ENCODE data around the gene PLCH1.

PLCH1 gene, protein sequence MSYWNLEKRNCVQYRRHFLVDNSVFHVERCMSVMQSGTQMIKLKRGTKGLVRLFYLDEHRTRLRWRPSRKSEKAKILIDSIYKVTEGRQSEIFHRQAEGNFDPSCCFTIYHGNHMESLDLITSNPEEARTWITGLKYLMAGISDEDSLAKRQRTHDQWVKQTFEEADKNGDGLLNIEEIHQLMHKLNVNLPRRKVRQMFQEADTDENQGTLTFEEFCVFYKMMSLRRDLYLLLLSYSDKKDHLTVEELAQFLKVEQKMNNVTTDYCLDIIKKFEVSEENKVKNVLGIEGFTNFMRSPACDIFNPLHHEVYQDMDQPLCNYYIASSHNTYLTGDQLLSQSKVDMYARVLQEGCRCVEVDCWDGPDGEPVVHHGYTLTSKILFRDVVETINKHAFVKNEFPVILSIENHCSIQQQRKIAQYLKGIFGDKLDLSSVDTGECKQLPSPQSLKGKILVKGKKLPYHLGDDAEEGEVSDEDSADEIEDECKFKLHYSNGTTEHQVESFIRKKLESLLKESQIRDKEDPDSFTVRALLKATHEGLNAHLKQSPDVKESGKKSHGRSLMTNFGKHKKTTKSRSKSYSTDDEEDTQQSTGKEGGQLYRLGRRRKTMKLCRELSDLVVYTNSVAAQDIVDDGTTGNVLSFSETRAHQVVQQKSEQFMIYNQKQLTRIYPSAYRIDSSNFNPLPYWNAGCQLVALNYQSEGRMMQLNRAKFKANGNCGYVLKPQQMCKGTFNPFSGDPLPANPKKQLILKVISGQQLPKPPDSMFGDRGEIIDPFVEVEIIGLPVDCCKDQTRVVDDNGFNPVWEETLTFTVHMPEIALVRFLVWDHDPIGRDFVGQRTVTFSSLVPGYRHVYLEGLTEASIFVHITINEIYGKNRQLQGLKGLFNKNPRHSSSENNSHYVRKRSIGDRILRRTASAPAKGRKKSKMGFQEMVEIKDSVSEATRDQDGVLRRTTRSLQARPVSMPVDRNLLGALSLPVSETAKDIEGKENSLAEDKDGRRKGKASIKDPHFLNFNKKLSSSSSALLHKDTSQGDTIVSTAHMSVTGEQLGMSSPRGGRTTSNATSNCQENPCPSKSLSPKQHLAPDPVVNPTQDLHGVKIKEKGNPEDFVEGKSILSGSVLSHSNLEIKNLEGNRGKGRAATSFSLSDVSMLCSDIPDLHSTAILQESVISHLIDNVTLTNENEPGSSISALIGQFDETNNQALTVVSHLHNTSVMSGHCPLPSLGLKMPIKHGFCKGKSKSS (N-terminal part only)

DNA sequence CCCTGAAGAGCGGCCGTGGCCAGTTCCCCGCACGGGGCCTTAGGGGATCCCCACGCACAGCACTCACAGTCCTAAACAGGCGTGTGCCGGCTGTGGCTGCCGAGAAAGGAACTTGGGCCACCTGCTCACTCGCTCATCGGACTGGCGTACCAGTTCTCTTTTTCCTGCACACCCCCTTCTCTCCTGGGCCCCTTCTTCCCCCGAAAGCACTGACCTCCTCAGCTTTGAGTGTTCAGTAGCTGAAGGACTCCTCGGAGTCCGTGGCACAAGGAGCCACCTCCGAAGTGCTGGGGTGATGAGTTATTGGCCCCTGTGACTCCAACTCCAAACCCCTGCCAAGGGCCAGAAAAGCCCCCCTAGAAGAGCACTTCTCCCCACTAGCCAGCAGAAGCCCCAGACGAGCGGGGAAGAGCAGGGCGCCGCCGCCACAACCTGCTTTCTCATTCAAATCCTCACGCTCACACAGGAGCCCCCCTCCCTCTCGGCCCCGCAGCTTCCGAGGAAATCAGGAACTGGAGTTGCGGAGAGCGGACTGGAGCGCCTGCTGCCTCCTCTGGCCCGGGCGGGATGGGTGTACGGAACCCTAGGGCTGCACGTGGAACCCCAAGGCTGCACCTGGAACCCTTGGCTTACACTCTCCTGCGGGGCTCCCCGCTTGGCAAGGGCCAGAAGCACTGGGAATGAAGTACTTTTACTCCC lies at the start of gene PLCH1:
TSS of gene PLCH1 (minus strand) at position 446 of the 699 bp plus-strand sequence. CDS start 40,847 bp downstream, outside the sequence.
- DNase-seq (ENCODE audit: low spot score), result peak; percentile 91

DNA sequence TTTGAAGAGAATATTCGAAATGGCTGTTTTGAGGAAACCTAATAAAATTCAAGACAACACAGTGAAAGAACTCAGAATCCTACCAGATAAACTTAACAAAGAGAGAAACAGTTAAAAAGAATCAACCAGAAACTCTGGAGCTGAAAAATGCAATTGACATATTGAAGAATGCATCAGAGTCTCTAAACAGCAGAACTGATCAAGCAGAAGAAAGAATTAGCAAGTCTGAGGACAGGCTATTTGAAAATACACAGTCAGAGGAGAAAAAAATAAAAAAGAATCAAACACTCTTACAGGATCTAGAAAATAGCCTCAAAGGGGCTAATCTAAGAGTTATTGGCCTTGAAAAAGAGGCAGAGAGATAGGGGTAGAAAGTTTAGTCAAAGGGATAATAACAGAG lies 47.7 kb upstream of the PLCH1 start:
- DNase-seq (ENCODE audit: low spot score), result no peak

DNA sequence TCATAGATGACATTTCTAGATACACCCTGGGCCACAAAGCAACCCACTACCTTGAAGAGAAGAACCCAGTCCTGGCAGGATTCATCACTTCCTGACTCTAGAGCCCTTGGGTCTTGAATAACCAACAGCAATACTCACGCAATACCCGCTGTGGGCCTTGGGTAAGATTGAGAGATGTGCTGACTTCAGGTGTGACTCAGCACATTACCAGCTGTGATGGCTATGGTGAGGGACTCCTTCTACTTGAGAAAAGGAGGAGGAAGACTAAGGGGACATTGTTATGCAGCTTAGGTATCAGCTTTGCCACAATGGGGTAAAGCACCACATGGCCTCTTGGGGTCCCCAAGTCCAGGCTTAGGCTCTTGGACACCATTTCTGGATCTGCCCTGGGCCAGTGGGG lies 46.3 kb upstream of the PLCH1 start:
- no peak for DNase-seq (ENCODE audit: low spot score)

DNA sequence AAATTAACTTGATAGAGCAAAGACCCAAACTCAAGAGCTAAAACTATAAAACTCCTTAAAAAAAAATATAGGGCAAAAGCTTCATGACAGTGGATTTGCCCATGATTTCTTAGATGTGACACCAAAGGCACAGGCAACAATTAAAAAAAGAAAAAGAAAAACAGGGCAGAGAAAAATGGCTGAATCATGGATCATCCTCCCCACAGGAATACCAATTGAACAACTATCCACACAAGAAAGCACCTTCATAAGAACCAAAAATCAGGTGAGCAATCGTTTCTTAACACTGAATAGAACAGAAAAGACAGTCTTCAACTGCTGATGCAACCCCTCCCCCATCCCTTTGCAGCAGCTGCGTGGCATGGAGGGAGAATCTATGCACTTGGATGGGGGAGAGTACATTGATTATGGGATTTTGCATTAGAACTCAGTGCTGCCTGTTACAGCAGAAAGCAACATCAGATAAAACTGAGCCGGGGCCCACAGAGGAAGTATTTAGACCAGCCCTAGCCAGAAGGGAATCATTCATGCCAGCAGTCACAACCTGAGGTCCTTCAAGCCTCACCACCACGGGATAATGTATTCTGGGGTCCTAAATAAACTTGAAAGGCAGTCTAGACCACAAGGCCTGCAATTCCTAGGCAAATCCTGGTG lies 45.5 kb upstream of the PLCH1 start:
- DNase-seq (ENCODE audit: low spot score), result no peak

DNA sequence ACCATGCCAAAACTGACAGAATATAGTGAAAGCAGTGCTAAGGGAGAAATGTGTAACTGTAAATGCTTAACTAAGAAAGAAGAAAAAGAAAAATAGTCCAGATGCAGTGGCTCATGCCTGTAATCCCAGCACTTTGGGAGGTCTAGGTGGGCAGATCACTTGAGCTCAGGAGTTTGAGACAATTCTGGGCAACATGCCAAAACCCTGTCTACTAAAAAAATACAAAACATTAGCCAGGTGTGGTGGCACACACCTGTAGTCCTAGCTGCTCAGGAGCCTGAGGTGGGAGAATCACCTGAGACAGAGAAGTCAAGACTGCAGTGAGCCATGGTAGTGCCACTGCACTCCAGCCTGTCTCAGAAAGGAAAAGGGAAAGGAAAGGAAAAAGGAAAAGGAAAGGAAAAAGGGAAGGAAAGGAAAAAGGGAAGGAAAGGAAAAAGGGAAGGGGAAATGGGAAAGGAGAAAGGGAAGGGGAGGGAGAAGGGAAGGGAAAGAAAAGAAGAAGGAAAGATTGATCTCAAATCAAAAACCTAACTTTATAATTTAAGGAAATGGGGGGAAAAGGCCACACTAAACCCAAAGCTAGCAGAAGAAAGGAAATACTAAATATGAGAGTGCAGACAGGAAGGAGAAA lies 40.9 kb upstream of the PLCH1 start:
- no peak for DNase-seq (ENCODE audit: low spot score)

DNA sequence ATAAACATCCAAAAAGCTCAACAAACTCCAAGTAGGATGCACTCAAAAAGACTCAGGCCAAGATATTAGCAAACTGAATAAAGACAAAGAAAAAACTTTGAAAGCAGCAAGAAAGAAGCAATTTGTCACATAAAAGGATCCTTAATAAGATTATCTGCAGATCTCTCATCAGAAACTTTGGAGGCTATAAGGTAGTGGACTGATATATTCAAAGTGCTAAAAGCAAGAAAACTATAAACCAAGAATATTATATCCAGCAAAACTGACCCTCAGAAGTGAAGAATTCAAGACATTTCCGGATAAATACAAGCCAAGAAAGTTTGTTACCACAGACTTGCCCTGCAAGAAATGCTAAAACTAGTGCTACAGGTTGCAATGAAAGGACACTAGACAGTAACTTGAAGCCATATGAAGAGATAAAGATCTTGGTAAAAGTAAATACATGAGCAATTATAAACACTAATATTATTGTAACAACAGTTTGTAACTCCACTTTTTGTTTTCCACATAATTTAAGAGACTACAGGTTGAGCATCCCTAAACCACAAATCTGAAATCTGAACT lies 37.6 kb upstream of the PLCH1 start:
- no peak for DNase-seq (ENCODE audit: low spot score)

DNA sequence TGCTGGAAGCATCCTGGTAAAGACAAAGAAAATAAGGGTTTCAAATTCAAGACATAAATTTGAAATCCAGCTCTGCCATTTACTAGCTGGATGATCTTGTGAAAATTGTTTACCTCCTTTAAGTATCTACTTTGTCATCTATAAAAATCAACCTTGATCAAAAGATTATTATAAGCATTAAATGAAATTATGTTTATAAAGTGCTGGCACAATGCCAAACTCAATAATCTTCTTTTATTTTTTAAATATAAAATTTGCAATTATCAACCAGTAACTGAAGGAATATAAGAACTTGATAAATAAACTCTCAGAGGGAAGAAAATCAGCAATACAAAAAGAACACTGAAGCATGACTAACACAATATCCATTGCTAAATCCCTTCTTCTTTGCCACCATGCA lies 35.4 kb upstream of the PLCH1 start:
- DNase-seq (ENCODE audit: low spot score), result no peak

DNA sequence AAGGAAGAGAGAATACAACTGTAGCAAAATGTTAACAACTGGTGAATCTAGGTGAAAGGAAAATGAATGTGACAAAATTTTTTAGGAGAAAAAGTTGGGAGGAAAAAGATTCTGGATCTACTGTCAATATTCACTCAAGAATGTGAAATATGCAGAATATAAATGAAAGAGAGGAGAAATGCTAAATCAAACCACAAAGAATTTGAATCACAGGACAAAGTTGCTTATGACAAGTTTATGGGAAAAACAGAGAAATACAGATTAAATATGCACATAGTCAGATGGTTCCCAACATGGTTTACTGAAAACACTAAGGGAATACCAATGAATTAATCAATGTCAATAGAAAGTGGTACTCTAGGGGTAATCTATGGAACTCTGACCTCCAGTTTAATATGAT lies 33.6 kb upstream of the PLCH1 start:
- DNase-seq (ENCODE audit: low spot score), result no peak

DNA sequence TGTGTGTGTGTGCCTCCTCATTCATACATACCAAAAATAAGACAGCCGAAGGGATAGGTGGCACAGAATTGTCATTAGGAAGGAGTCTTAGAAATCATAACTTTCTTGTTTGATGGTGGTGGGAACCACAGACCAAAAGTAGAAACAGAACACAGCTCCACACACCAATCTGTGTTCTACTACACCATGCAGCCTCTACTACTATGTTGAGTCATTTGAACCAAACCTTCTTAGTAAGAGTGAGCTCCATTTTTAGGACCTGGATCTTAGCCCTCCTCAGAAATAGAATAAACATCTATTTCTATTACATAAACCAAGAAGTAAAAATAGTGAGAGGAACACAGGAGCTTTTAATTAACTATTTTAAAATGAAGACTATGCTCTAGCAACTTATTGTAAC lies 27.9 kb upstream of the PLCH1 start:
- no peak for DNase-seq (ENCODE audit: low spot score)

DNA sequence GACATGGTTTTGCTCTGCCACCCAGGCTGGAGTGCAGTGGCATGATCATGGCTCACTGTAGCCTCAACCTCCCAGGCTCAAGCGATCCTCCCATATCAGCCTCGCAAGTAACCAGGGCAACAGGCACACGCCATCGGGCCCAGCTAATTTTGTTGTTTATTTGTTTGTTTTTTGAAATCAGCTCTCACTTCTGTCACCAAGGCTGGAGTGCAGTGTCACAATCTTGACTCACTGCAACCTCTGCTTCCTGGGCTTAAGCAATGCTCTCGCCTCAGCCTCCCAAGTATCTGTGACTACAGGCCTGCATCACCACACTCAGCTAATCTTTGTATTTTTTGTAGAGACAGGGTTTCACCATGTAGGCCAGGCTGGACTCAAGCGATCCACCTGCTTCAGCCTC lies 26.3 kb upstream of the PLCH1 start:
- no peak for DNase-seq (ENCODE audit: low spot score)

DNA sequence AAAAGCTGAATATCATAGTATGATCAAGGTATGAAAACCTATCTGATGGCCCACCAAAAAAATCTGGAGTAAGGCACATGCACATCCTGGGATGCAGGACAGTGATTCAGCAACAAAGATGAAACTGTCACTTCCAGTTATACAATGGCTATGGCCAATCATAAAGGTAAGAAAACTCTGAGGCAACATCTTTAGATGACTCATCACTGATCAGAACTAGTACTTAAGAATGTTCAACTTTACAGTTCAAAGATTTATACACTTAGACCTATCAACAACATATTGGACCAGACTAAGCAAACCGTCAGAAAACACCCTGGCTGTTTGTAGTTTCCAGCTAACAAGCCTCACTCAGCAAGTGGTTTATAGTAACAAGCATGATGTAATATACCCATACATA lies 21.3 kb upstream of the PLCH1 start:
- no peak for DNase-seq (ENCODE audit: low spot score)

DNA sequence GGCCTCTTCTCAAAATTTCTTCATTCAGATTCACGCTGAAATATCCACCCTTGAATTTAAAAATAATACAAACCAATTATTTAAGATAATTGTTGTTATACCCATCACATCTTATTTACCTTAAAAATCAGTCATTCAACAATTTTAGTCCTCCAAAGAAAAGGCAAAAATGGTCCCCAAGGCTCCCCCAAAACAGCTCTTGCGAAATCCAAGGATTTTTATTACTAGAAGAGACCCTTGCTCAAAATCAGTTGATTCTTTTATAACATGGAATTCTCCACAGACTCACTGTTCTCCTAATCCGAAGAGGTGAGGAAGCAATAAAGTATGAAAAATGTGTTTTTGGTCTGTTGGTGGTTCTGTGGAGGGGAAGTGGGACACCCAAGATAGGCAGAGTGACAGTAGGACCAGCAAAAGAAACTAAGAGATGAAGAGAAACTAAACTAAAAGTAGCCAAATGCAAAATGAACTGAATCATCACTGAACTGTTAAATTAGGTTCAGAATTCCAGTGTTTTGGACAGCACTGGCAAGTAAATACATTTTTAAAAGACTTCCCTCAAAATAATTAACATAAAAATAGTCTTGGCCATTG lies 19.1 kb upstream of the PLCH1 start:
- no peak for DNase-seq (ENCODE audit: low spot score)

DNA sequence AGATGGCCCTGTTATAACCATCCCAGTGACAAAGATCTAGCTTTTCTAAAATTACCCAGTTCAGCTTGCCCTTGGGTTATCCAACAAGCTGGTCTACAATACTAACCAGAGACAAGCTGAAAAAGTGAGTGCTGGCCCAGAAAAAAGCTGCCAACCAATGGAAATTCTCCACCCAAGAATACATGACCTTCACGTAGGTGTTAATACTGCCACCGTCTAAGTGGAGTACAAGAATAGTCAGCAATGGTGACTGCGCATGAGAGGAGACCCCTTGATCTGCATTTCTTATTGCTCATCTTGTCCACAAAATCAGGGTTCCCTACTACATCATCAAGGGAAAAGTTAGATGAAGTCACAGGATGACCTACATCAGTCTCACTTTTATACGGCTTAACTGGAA lies 15.8 kb upstream of the PLCH1 start:
- no peak for DNase-seq (ENCODE audit: low spot score)

DNA sequence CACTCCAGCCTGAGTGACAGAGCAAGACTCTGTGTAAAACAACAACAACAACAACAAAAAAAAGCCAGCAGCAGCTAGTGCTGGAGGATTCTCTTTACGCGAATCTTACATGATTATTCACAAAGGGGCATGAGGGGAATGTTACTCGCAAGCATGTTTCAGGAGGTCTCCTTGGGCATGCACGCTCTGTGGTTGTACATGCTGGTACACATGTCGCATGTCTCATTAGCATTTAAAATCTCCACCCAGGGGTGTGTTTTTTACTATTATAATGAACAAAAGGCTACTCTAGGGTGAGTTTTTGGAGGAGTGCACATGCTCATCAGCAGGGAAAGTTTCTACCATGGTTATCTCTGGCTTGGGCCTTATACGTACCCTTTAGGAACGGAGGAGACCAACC lies 12.7 kb upstream of the PLCH1 start:
- no peak for DNase-seq (ENCODE audit: low spot score)

DNA sequence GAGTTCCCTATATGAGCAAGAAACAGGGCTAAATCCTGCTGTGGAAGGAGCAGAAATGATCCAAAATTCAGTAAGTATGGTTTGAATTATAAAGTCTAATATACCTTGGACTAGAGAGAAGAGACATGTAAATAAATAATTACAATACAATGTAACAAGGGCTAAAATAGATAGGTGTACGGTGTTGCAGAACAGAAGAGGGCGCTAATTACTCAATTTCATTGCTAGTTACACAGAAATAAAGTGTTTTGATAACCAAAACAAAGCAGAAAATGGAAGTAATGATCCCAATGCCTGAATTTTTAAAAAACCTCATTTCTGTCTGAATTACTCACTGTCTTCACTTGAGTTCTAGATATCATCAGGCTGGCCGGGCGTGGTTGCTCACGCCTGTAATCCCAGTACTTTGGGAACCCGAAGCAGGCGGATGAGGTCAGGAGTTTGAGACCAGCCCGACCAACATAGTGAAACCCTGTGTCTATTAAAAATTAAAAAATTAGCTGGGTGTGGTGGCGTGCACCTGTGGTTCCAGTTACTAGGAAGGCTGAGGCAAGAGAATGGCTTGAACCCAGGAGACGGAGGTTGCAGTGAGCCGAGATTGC lies 8.3 kb upstream of the PLCH1 start:
- DNase-seq (ENCODE audit: low spot score), result no peak

DNA sequence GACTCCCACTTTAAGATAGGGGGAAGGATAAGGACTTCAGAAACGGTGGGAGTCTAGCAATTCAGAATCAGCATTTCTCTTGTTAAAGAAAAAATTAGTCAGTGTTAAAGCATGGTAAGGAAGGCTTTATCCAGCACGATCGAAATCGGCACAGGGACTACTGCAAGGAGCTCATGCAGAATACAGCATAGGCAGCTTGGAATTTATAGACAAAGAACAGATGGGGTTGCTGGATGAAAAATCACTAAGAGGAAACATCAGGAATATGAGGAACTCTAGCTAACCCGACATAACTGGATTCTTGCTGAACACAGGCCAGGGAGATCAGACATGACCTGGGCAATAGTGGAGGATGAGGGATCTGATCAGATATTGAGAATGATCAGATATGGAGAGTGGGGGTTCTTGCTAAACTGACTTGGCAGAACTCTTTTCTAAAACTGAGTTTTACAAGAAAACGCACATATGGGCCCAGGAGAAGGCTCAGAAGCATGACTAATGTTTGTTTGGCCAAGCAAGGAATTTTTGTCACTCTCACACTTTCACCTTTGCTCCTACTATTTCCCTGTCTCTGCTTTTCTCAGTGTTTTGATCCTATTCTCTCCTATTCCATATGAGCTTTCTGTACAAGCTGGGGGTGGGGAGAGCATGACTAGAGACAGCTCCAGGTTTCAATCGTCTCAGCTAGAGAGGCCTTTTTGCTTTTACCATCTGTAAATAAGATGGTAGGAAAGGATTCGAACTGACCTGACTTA lies 3.9 kb upstream of the PLCH1 start:
- DNase-seq (ENCODE audit: low spot score), result no peak

DNA sequence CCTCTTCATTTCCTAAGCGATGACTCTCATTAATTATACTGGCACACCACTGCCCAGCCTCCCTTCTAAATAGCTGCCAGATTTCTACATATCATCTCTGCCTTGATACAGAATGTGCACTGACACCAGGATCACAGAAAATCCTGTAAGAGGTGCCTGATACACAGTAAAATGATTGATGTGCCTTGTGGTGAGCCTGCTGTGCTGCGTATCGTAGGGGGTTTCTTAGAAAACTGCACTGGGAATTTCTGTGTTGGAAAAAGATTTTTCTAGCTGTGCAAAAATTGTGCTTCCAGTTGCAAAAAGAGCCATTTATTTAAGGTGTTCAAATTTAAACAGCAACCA lies 3.0 kb upstream of the PLCH1 start:
- no peak for DNase-seq (ENCODE audit: low spot score)

DNA sequence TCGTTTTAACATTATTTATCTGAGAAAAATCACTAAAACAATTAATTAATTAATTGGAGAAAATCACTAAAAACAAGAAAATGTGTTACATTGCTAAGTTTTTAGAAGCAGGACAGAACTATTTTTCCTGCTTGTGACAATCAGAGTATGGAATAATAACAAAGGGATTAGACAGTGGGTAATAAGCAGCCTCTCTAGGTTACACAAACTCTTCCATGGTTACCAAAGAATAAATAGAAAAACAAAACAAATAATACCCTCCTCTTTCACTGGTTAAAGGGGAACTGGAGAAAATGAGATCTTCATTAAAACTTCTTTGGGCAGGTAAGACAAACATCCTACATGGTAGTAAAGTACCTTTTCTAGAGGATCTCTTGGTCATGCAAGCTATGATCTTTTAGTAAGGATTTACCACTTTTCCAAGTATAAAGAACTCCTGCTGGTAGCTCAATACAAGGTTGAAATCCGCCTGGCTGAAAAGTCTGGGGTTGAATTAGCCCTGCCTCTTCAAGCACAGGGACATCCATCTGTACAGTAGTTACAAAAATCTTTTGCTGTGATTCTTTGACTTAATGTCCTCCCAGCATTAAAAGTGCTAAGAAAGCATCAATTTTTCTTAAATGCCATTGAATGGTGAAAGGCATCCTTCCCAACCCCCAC lies 2.5 kb upstream of the PLCH1 start:
- no peak for DNase-seq (ENCODE audit: low spot score)

DNA sequence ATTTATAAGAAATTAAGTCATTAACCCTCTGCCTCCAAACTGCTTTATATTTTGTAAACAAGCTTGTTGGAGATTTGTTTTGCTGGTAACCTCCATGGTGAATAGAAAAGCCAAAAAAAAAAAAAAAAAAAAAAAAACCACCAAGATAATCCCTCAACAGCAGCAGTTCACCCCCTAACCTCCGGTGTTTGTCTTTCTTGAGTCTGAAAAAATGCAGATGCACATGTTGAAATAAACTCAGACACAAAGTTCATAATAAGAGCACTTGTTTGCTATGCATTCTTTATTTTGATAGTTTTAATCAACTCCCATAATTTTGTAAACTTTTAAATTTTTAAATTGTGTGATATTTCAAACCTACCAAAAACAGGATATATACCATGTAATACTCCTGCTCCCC lies 1.8 kb upstream of the PLCH1 start:
- DNase-seq (ENCODE audit: low spot score), result no peak

Measured in ecto neural progenitor cell (in vitro differentiated cells).